Karpas-422 (cell line): ENCODE results near the gene CILP2. TPM values are rescaled to one million over a fixed set of nuclear protein-coding genes. Genes with fewer than 3 reads are reported as not detected.

ENCODE experiments used
- DNase-seq: peaks from one replicate; pipeline ENCODE4 v3.0.0-alpha.2; 2015
- H2AFZ ChIP-seq: fragments of 200-600 bp; sonication (generic); 2 replicates; pipeline ENCODE4 v1.6.1; 2014; ENCODE audit warnings: antibody characterized with exemption, low read length, mixed read lengths
- H3K27ac ChIP-seq: fragments of 200-600 bp; sonication (generic); 2 replicates; pipeline ENCODE4 v1.5.1; 2014; ENCODE audit warnings: mild to moderate bottlenecking, low read length, moderate library complexity
- H3K27me3 ChIP-seq: fragments of 200-600 bp; sonication (generic); 2 replicates; pipeline ENCODE4 v1.6.1; 2014; ENCODE audit warnings: low read length, mixed read lengths
- H3K36me3 ChIP-seq: fragments of 200-600 bp; sonication (generic); 2 replicates; pipeline ENCODE4 v1.6.1; 2014; ENCODE audit warnings: low read length, mixed read lengths; ENCODE audit not compliant: insufficient read depth
- H3K4me1 ChIP-seq: fragments of 200-600 bp; sonication (generic); 2 replicates; pipeline ENCODE4 v1.6.1; 2014; ENCODE audit warnings: mild to moderate bottlenecking, low read length, mixed read lengths
- H3K4me2 ChIP-seq: fragments of 200-600 bp; sonication (generic); 2 replicates; pipeline ENCODE4 v1.6.1; 2014; ENCODE audit warnings: low read length, low read depth, mild to moderate bottlenecking; ENCODE audit not compliant: poor library complexity, severe bottlenecking
- H3K4me3 ChIP-seq: fragments of 200-600 bp; sonication (generic); 2 replicates; pipeline ENCODE4 v1.5.1; 2014; ENCODE audit warnings: mild to moderate bottlenecking, antibody characterized with exemption, low read length, mixed read lengths
- H3K79me2 ChIP-seq: fragments of 200-600 bp; sonication (generic); 2 replicates; pipeline ENCODE4 v1.6.1; 2014; ENCODE audit warnings: mild to moderate bottlenecking, low read length, mixed read lengths
- H3K9ac ChIP-seq: fragments of 200-600 bp; sonication (generic); 2 replicates; pipeline ENCODE4 v1.6.0; 2014; ENCODE audit warnings: low read length
- H3K9me2 ChIP-seq: fragments of 200-600 bp; sonication (generic), shearing (Covaris generic); replicated peaks from 2 replicates; pipeline ENCODE4 v1.6.0; 2014; ENCODE audit warnings: mild to moderate bottlenecking, low read length, moderate library complexity; ENCODE audit not compliant: insufficient read depth
- H3K9me3 ChIP-seq: fragments of 300-700, 200-600 bp; sonication (generic); 2 replicates; pipeline ENCODE4 v1.6.1; 2014; ENCODE audit warnings: low read length, mixed read lengths
- H4K20me1 ChIP-seq: fragments of 200-600 bp; sonication (generic); 2 replicates; pipeline ENCODE4 v1.6.1; 2014; ENCODE audit warnings: mild to moderate bottlenecking, antibody characterized with exemption, low read length, low read depth; ENCODE audit not compliant: insufficient read depth
- total RNA-seq: library from RNA; depleted of rRNA; stranded (reverse); fragments of >200 nt; shearing (Covaris generic); gene quantifications from 2 replicates; pipeline ENCODE4 v1.2.3, GENCODE V29; 2014; ENCODE audit warnings: low replicate concordance; rRNA removed

CILP2 gene, protein sequence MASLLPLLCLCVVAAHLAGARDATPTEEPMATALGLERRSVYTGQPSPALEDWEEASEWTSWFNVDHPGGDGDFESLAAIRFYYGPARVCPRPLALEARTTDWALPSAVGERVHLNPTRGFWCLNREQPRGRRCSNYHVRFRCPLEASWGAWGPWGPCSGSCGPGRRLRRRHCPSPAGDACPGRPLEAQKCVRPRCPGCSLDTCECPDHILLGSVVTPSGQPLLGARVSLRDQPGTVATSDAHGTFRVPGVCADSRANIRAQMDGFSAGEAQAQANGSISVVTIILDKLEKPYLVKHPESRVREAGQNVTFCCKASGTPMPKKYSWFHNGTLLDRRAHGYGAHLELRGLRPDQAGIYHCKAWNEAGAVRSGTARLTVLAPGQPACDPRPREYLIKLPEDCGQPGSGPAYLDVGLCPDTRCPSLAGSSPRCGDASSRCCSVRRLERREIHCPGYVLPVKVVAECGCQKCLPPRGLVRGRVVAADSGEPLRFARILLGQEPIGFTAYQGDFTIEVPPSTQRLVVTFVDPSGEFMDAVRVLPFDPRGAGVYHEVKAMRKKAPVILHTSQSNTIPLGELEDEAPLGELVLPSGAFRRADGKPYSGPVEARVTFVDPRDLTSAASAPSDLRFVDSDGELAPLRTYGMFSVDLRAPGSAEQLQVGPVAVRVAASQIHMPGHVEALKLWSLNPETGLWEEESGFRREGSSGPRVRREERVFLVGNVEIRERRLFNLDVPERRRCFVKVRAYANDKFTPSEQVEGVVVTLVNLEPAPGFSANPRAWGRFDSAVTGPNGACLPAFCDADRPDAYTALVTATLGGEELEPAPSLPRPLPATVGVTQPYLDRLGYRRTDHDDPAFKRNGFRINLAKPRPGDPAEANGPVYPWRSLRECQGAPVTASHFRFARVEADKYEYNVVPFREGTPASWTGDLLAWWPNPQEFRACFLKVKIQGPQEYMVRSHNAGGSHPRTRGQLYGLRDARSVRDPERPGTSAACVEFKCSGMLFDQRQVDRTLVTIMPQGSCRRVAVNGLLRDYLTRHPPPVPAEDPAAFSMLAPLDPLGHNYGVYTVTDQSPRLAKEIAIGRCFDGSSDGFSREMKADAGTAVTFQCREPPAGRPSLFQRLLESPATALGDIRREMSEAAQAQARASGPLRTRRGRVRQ
- total RNA-seq: 0.15 and 0.87 TPM in 2 replicates

DNA sequence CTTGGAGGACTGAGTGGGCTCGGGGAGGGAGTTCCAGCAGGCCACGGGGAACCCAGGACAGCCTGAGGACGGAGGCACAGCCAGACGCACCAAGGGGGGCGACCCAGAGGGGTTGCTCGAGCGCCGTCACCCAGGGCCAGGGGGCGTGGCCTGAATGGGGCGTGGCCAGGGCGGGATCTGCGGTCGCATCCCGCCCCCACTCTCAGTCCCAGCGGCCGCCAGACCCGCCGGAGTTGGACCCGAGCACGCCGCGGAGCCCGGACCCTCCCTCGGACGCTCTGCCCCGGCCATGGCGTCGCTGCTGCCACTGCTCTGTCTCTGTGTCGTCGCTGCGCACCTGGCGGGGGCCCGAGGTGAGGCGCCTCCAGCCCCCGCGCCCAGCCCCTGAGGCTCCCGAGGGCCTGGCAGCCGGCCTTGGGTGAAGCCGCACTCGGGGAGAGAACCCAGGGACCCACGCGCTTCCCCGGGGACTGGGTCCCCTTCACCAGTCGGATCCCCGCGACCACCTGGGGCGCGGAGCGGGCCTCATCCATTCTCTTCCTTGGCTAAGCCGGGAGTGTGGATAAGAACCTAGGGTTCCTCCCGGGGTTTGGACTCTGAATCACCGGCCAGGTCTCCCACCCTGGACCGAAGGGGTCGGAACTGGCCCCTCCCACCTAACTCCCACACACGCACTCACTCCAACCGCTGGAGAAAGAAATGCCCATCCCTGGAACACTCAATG, at the start of gene CILP2:
TSS of gene CILP2 (plus strand) at position 205 of the 724 bp plus-strand sequence. CDS start at position 290, 85 bp downstream.
- Histone ChIP-seq H4K20me1 (no peaks in the 10 kb centered on the region), H3K4me3 (no peak within 1 kb of the TSS), H3K4me2 (peak within 1 kb of the TSS; percentile 23), H2AFZ (no peak within 1 kb of the TSS), H3K36me3 (0 out of 2 replicates have a peak, but pooled peaks cover 3% of the 10 kb centered on the region), H3K9ac (no peak within 1 kb of the TSS), H3K27ac (no peak within 1 kb of the TSS), H3K9me3 (no peaks in the 10 kb centered on the region), H3K4me1 (no peaks in the 10 kb centered on the region), H3K9me2 (no peaks in the 10 kb centered on the region), H3K27me3 (no peaks in the 10 kb centered on the region), H3K79me2 (no peaks in the 10 kb centered on the region)
- peak; percentile 73 for DNase-seq

DNA sequence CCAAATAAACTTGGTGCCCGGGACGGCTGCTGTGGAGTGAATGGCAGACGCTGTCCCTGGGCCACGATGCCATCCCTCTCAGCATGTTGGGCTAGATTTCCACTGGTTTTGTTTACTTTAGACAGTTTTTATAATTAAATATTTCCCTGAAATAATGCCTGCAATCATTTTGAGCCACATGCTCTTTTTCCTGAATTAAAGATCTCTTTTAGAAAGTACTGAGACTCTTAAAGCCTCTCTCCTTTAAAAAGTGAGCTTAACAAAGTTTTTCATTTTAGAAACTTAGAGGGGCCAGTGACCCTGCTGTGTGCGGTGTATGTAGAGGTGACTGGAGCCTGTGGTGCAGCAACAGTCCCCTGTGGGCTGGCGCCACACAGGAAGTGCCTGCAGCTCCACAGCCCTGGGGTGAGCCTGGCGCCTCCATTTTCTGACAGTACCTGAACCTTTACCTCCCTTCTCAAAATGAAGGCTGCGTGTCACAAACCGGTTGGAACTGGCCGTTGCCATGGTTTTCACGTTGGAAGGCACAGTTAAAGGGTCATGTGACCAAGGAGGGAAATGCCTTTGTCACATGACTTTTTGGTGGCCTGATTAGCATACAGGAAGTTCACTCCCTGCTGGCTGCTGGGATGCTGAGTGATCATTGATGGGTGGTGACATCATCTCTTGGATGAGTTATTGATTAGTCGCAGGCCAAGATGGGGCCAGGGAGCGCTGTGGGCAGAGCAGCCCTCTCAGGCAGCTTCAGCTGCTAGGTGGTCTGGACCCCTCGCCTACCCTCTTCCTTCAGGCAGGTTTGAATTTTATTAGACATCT, 49.0 kb upstream of the CILP2 start:
- peak; percentile 92 for DNase-seq
- H3K4me2 ChIP-seq: peak overlapping the region; percentile 58
- H3K79me2 ChIP-seq: peaks cover 82% of the 10 kb centered on the region
- peak overlapping the region; percentile 74 for H3K27ac ChIP-seq
- peaks cover 5% of the 10 kb centered on the region; the same call in 1 of the 2 replicates for H4K20me1 ChIP-seq
- no peak overlapping the region for H3K4me3 ChIP-seq
- H3K4me1 ChIP-seq: peaks cover 62% of the 10 kb centered on the region
- no peaks in the 10 kb centered on the region for H3K9me3 ChIP-seq
- H3K9me2 ChIP-seq: no peaks in the 10 kb centered on the region
- H3K9ac ChIP-seq: peak overlapping the region; percentile 50
- no peaks in the 10 kb centered on the region for H3K27me3 ChIP-seq
- H3K36me3 ChIP-seq: peaks cover 13% of the 10 kb centered on the region; the same call in 1 of the 2 replicates
- H2AFZ ChIP-seq: no peak overlapping the region

DNA sequence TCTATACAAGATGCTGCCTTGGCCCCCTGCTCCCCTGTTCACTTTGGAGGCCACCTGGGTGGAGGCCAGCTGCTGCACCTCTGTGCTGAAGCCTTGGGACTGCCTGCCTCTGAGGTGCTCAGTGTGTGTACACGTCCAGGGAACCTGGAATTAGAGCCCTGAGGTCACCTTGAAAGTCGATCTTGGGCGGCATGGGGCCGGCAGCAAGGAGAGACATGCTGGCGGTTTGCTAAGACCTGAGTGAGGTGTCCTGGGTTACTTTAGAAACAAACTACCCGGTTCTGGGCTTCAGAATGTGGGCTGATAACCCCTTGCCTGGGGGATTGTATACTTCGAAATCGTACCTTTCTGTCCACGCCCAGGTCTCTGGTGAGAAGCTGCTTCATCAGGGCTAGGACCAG, 48.3 kb upstream of the CILP2 start:
- Histone ChIP-seq H3K9ac (peak overlapping the region; percentile 50), H3K4me1 (peaks cover 55% of the 10 kb centered on the region), H4K20me1 (peaks cover 5% of the 10 kb centered on the region; the same call in 1 of the 2 replicates), H2AFZ (no peak overlapping the region), H3K27me3 (no peaks in the 10 kb centered on the region), H3K36me3 (peaks cover 13% of the 10 kb centered on the region; the same call in 1 of the 2 replicates), H3K9me3 (no peaks in the 10 kb centered on the region), H3K9me2 (no peaks in the 10 kb centered on the region), H3K4me3 (no peak overlapping the region), H3K79me2 (peaks cover 82% of the 10 kb centered on the region), H3K27ac (peak overlapping the region; percentile 74), H3K4me2 (peak overlapping the region; percentile 58)
- DNase-seq: no peak

DNA sequence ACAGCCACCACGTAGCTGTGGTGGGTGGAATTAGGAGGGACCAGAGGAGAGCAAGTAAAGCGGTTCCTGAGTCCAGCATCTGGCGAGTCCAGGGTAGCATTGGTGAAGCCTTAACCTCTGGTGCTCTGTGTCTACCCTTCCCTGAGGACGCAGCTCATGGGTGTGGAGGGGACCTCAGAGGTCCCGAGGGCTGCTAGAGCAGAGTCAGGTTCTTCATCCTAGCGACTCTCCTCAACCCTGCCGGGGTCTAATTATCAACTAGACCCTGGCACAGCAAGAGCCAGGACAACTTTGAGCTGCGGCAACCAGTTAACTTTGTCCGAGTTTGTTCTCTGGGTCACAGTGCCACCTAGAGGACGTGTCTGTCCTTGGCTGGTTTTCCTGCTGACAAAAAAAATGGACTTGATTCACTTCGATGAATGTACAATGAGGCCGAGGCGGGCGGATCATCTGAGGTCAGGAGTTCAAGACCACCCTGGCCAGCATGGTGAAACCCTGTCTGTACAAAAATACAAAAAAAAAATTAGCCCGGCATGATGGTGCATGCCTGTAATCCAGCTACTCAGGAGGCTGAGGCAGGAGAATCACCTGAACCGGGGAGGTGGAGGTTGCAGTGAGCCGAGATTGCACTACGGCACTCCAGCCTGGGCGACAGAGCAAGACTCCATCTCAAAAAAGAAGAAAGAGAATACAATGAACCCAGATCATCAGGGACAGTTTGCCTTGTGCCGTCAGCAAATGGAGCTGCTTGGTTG, 47.7 kb upstream of the CILP2 start:
- Histone ChIP-seq H3K27ac (peak overlapping the region; percentile 74), H3K9ac (peak overlapping the region; percentile 50; the same call in 1 of the 2 replicates), H2AFZ (no peak overlapping the region), H3K9me2 (no peaks in the 10 kb centered on the region), H3K4me3 (no peak overlapping the region), H4K20me1 (peaks cover 5% of the 10 kb centered on the region; the same call in 1 of the 2 replicates), H3K36me3 (peaks cover 13% of the 10 kb centered on the region; the same call in 1 of the 2 replicates), H3K27me3 (no peaks in the 10 kb centered on the region), H3K4me2 (peak overlapping the region; percentile 58), H3K79me2 (peaks cover 76% of the 10 kb centered on the region), H3K9me3 (no peaks in the 10 kb centered on the region), H3K4me1 (peaks cover 49% of the 10 kb centered on the region)
- DNase-seq: peak; percentile 91

DNA sequence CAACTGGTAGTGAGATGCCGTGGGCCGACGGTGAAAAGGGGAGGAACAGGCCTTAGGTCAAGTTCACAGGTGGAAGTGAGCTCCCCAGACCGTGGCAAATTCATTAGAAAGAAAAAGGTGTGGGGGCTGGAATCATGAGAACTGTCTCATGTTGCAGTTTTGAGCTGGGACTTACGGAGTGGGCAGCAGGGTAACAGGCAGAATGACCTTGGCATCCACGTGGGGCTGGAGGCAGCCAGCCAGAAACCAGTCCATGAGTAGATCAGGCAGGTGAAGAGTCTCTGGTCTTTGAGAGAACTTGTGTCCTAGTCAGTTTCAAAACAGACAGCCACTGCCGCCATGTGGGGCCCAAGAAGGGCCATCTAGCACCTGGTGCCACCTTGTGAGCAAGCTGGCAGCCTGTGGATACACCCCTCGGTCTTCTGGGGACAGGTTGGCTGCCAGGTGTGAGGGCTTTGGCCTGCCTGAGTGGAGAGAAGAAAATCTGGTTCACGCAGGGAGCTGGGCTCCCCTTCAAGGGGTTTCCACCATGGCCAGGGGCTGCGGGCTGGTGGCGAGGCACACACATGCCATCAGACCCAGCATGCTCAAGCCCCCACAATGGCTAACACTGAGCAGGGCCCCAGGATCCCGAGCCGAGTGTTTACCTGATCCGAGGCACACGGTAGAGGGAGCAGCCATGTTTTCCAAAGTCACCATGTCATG, 46.6 kb upstream of the CILP2 start:
- Histone ChIP-seq H3K27ac (no peak overlapping the region), H2AFZ (no peak overlapping the region), H3K79me2 (peaks cover 71% of the 10 kb centered on the region), H3K36me3 (peaks cover 13% of the 10 kb centered on the region; the same call in 1 of the 2 replicates), H3K4me2 (no peak overlapping the region), H3K4me3 (no peak overlapping the region), H4K20me1 (0 out of 2 replicates have a peak, but pooled peaks cover 5% of the 10 kb centered on the region), H3K9ac (no peak overlapping the region), H3K4me1 (peaks cover 39% of the 10 kb centered on the region), H3K9me3 (no peaks in the 10 kb centered on the region), H3K27me3 (no peaks in the 10 kb centered on the region), H3K9me2 (no peaks in the 10 kb centered on the region)
- DNase-seq: no peak

DNA sequence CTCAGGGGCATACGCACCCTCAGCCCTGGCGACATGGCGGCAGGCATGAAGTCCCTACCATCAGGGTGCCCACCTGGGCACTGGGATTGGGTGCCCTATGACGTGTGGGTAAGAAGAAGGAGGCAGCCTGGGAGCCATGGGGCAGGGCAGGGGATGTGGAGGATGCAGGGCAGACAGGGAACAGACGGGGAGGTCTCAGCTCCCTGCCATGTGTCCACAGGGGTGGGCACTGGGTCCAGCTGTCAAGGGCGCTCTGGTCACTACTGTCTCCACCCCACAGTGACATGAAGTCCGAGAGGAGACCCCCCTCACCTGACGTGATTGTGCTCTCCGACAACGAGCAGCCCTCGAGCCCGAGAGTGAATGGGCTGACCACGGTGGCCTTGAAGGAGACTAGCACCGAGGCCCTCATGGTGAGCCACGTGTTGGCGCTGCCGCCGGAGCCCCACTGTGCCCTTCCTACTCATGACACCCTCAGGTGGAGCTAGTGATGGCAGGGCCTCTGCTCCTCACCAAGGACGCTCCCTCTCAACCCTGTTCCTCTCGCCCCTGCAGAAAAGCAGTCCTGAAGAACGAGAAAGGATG, 45.9 kb upstream of the CILP2 start:
- H4K20me1 ChIP-seq: 0 out of 2 replicates have a peak, but pooled peaks cover 5% of the 10 kb centered on the region
- peaks cover 13% of the 10 kb centered on the region; the same call in 1 of the 2 replicates for H3K36me3 ChIP-seq
- peaks cover 64% of the 10 kb centered on the region for H3K79me2 ChIP-seq

More for the DNA sequence above, 45.9 kb upstream of the CILP2 start:
- Histone ChIP-seq H3K9me2 (no peaks in the 10 kb centered on the region), H3K4me2 (no peak overlapping the region), H3K4me1 (peaks cover 32% of the 10 kb centered on the region), H3K27me3 (no peaks in the 10 kb centered on the region), H3K9ac (no peak overlapping the region), H3K9me3 (no peaks in the 10 kb centered on the region), H3K27ac (no peak overlapping the region), H3K4me3 (no peak overlapping the region), H2AFZ (no peak overlapping the region)
- DNase-seq: no peak
